Thyroid gland (tissue), 4 donors: Measurements from ENCODE around the gene CCDC88B. TPM values are rescaled to one million over a fixed set of nuclear protein-coding genes. Genes with fewer than 3 reads are reported as not detected.

Experiments
- DNase-seq, 2 donors: peaks; one replicate each; pipeline ENCODE4 v3.0.0-alpha.2; 2019
- H3K27ac ChIP-seq, 3 donors: fragments of 200-600 bp; sonication (generic); 1 replicate in 2 of 3; 2 replicates in 1 of 3; pipeline ENCODE4 v1.5.1; 2016 to 2019; ENCODE audit warnings: mild to moderate bottlenecking in 1 of 3, moderate library complexity in 1 of 3
- H3K27me3 ChIP-seq: fragments of 200-600 bp; sonication (generic); one replicate; pipeline ENCODE4 v1.5.1; 2019
- H3K36me3 ChIP-seq, 2 donors: fragments of 200-600 bp; sonication (generic); one replicate each; pipeline ENCODE4 v1.5.1; 2016 to 2019
- H3K4me1 ChIP-seq, 2 donors: fragments of 200-600 bp; sonication (generic); one replicate each; pipeline ENCODE4 v1.5.1; 2017 to 2019
- H3K4me3 ChIP-seq, 3 donors: fragments of 200-600 bp; sonication (generic); replicated peaks in 1 of 3; 1 replicate in 2 of 3; 2 replicates in 1 of 3; pipeline ENCODE4 v1.5.1; 2016; ENCODE audit warnings: mild to moderate bottlenecking in 1 of 3
- H3K9me3 ChIP-seq: fragments of 200-600 bp; sonication (generic); one replicate; pipeline ENCODE4 v1.5.1; 2017
- POLR2A ChIP-seq, 2 donors: fragments of 450-650 bp; IDR thresholded peaks; one replicate each; pipeline ENCODE4 v1.6.1; 2017; ENCODE audit warnings: antibody characterized with exemption in 2 of 2, mild to moderate bottlenecking in 2 of 2, moderate library complexity in 1 of 2
- WGBS, 2 donors: methylation state at CpG; one replicate each; pipeline ENCODE4 v1.1.5; 2017; 5-methylcytosine and 5-hydroxymethylcytosine counted together
- intact Hi-C: fragments of 100-400 bp; cut with DNase I; formaldehyde crosslinking; loops from one replicate; pipeline ENCODE4 v1.15.1; 2023
- total RNA-seq, 4 donors: library from RNA; depleted of rRNA; stranded (reverse); fragments of >200 nt; gene quantifications; one replicate each; pipeline ENCODE4 v1.2.3, GENCODE V29; 2016
- TF ChIP-seq, protein P1 (sequence below), 6 experiments: fragments of 200-600 bp in 3 of 6; fragments of 450-650 bp in 3 of 6; sonication (generic) in 3 of 6; IDR thresholded peaks; one replicate each; pipeline ENCODE4 v1.5.1; 2016 to 2019; ENCODE audit warnings: antibody characterized with exemption in 6 of 6, mild to moderate bottlenecking in 2 of 6, inconsistent platforms in 1 of 6, moderate library complexity in 1 of 6

The CCDC88B gene
- total RNA-seq, 4 donors from 2014 or later = 2.8 to 7.0 (median 3.6) TPM

DNA sequence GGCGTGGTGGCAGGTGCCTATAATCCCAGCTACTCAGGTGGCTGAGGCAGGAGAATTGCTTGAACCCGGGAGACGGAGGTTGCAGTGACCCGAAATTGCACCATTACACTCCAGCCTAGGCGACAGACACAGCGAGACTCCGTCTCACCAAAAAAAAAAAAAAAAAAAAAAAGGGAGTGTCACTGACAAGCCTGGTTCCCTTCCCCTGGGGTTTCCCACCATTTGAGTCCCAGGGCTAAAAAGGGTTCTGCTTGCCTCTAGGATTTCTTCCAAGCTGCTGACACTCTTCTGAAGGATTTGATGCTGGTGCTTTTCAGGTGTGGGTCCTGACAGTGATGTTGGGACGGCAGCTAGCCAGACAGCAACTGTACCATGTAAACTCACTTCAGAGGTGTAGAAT, 1.3 kb upstream of the CCDC88B start:
- no peak overlapping the region for H3K4me3 ChIP-seq
- H3K9me3 ChIP-seq = no peaks in the 10 kb centered on the region
- peaks cover 5 to 24% of the 10 kb centered on the region in 2 donors for H3K4me1 ChIP-seq
- no peaks in the 10 kb centered on the region for H3K36me3 ChIP-seq
- intact Hi-C loops = no loop called here
- peak overlapping the region in 1 of 3 donors; percentile 30 for H3K27ac ChIP-seq
- DNase-seq = no peak
- no peaks in the 10 kb centered on the region for H3K27me3 ChIP-seq
- TF ChIP-seq, protein P1, sequence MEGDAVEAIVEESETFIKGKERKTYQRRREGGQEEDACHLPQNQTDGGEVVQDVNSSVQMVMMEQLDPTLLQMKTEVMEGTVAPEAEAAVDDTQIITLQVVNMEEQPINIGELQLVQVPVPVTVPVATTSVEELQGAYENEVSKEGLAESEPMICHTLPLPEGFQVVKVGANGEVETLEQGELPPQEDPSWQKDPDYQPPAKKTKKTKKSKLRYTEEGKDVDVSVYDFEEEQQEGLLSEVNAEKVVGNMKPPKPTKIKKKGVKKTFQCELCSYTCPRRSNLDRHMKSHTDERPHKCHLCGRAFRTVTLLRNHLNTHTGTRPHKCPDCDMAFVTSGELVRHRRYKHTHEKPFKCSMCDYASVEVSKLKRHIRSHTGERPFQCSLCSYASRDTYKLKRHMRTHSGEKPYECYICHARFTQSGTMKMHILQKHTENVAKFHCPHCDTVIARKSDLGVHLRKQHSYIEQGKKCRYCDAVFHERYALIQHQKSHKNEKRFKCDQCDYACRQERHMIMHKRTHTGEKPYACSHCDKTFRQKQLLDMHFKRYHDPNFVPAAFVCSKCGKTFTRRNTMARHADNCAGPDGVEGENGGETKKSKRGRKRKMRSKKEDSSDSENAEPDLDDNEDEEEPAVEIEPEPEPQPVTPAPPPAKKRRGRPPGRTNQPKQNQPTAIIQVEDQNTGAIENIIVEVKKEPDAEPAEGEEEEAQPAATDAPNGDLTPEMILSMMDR (IDR thresholded peaks at IDR 0.05) = no peak
- TF ChIP-seq POLR2A (IDR thresholded peaks at IDR 0.05) = no peak
- 65 to 84% methylated on average over 8 of the region's 8 CpGs for WGBS, 2 donors

DNA sequence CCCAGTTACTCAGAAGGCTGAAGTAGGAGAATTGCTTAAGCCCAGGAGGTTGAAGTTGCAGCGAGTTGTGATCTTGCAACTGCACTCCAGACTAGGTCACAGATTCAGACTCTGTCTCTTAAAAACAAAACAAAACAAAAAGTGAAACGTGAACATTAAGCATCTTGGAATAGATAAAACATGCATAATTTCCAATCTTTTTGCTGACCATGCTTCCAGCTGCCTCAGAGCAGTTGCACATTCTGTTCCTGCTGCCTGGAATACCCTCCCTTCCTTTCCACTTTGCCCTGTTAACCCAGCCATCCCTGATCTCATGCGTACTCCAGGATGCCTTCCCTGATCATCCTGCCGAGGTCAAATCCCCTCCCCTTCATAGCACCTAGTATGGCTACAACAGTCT, 718 bp upstream of the CCDC88B start:
- H3K9me3 ChIP-seq = no peaks in the 10 kb centered on the region
- TF ChIP-seq POLR2A (IDR thresholded peaks at IDR 0.05) = no peak
- TF ChIP-seq, protein P1 (IDR thresholded peaks at IDR 0.05) = no peak
- no peaks in the 10 kb centered on the region for H3K27me3 ChIP-seq
- no peak overlapping the region for H3K27ac ChIP-seq
- H3K36me3 ChIP-seq = no peaks in the 10 kb centered on the region
- peaks cover 5 to 24% of the 10 kb centered on the region in 2 donors for H3K4me1 ChIP-seq
- no peak for DNase-seq
- H3K4me3 ChIP-seq = no peak overlapping the region
- intact Hi-C loops = no loop called here
- 71 to 83% methylated on average over 4 of the region's 4 CpGs for WGBS, 2 donors

DNA sequence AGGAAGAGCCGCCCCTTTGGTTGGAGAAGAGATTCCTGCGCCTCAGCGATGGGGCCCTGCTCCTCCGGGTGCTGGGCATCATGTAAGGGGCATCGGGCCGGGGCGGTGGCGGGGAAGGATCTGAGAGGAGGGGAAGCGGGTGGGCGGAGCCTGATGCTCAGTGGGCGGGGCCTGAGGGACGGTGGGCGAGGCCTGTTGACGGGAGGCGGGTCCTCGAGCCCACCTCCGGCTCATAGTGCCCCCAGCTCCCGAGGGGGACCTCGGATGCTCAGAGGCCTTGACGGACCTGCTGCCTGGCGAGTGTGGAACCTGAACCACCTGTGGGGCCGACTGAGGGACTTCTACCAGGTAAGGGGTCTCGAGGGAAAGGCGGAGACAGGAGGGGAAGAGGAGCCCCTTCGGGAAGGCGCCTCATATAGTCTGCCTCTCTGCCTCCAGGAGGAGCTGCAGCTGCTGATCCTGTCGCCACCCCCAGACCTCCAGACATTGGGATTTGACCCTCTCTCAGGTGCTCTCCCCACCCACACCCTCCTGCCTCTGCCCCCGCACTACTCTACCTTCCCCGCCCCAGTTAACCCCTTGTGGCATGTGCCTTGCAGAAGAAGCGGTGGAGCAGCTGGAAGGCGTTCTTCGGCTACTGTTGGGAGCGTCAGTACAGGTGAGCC, 799 bp downstream of the CCDC88B start:
- no peak overlapping the region for H3K4me3 ChIP-seq
- peaks cover 0 to 20% of the 10 kb centered on the region in 2 donors for H3K4me1 ChIP-seq
- H3K27me3 ChIP-seq = no peaks in the 10 kb centered on the region
- no peak for DNase-seq
- no peak overlapping the region for H3K27ac ChIP-seq
- H3K36me3 ChIP-seq = no peaks in the 10 kb centered on the region
- 45 to 47% methylated on average over 20 to 33 of the region's 33 CpGs for WGBS, 2 donors
- no peaks in the 10 kb centered on the region for H3K9me3 ChIP-seq
- intact Hi-C loops = no loop called here
- TF ChIP-seq, protein P1 (IDR thresholded peaks at IDR 0.05) = no peak
- no peak for TF ChIP-seq POLR2A (IDR thresholded peaks at IDR 0.05)

DNA sequence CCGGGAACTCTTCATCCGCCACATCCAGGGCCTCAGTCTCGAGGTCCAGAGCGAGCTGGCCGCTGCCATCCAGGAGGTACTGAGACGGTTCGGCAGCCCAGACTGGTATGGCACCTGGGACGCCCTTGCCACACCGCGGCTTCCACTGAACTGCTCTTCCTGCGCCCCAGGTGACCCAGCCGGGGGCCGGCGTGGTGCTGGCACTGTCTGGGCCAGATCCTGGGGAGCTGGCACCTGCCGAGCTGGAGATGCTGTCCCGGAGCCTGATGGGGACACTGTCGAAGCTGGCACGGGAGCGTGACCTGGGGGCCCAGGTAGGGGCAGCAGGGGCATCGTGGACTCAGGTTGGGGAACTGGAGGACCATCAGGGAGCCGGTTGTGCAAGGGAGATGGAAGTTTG, 1.4 kb downstream of the CCDC88B start:
- TF ChIP-seq, protein P1 (IDR thresholded peaks at IDR 0.05) = no peak
- no peak for TF ChIP-seq POLR2A (IDR thresholded peaks at IDR 0.05)
- Histone ChIP-seq H3K36me3 (no peaks in the 10 kb centered on the region), H3K27me3 (no peaks in the 10 kb centered on the region), H3K9me3 (no peaks in the 10 kb centered on the region), H3K4me3 (no peak overlapping the region), H3K27ac (no peak overlapping the region), H3K4me1 (peaks cover 0 to 20% of the 10 kb centered on the region in 2 donors)
- intact Hi-C loops = no loop called here
- 89 to 92% methylated on average over 8 to 14 of the region's 21 CpGs for WGBS, 2 donors
- no peak for DNase-seq
